ENCODE results near the gene EML4.
"Not testable (repeated sequence)": the region's sequence is repeated elsewhere in the genome, so short reads cannot be mapped to it uniquely, and the experiment has no call there.

DNA sequence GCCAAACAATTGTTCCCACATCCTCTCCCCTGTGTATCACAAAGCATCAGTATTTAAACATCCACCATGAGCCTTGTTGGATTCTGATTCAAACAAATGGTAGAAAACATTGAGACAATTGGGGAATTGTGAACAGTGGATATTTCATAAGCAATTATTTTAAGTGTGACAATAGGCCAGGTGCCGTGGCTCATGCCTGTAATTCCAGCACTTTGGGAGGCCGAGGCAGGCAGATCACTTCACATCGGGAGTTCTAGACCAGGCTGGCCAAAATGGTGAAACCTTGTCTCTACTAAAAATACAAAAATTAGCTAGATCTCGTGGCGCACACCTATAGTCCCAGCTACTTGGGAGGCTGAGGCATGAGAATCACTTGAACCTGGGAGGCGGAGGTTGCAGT, 165.7 kb downstream of the EML4 start:
- TF ChIP-seq POLR2A (IDR thresholded peaks at IDR 0.05) = not testable (repeated sequence)
- TF ChIP-seq, protein P1, sequence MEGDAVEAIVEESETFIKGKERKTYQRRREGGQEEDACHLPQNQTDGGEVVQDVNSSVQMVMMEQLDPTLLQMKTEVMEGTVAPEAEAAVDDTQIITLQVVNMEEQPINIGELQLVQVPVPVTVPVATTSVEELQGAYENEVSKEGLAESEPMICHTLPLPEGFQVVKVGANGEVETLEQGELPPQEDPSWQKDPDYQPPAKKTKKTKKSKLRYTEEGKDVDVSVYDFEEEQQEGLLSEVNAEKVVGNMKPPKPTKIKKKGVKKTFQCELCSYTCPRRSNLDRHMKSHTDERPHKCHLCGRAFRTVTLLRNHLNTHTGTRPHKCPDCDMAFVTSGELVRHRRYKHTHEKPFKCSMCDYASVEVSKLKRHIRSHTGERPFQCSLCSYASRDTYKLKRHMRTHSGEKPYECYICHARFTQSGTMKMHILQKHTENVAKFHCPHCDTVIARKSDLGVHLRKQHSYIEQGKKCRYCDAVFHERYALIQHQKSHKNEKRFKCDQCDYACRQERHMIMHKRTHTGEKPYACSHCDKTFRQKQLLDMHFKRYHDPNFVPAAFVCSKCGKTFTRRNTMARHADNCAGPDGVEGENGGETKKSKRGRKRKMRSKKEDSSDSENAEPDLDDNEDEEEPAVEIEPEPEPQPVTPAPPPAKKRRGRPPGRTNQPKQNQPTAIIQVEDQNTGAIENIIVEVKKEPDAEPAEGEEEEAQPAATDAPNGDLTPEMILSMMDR (IDR thresholded peaks at IDR 0.05) = not testable (repeated sequence)

Measured in adrenal gland (tissue), 5 donors.